ENCODE measurements around the gene FABP3. TPM values are rescaled to one million over a fixed set of nuclear protein-coding genes. Genes with fewer than 3 reads are reported as not detected.
"Not testable (repeated sequence)": the region's sequence is repeated elsewhere in the genome, so short reads cannot be mapped to it uniquely, and the experiment has no call there.

Gene FABP3
- total and polyA plus RNA-seq, 2 of the 4 experiments (the other 2 are of a cell fraction), result 4.8 to 8.6 TPM

DNA sequence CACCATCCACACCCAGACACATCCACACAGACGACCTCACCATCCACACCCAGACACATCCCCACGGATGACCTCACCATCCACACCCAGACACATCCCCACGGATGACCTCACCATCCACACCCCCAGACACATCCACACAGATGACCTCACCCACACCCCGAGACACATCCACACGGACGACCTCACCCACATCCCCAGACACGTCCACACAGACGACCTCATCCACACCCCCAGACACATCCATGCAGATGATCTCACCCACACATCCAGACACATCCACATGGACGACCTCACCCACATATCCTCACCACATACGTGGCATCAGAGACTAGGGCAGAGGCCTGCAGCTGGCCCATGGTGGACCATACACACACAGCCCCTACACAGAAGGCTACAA lies 14.7 kb upstream of the FABP3 start:
- H2AFZ ChIP-seq (replicated peaks; ENCODE audit: low read length, poor library complexity), result no peak overlapping the region
- H2BK120ac ChIP-seq (ENCODE audit: low read depth, low read length), result no peak overlapping the region
- CTCF ChIA-PET, result no interaction called here
- 74% methylated on average over 8 of the region's 10 CpGs; no CpG with 5 or more reads in 1 of the 2 experiments for WGBS, 2 experiments (ENCODE audit: extremely low coverage in 2 of 2, insufficient read length in 1 of 2)
- intact Hi-C loops (cut with micrococcal nuclease) (no loop called here), dilution Hi-C loops (cut with HindIII; ENCODE audit: low sequenced_read_pairs, unreplicated experiment) (no loop called here), in situ Hi-C loops (cut with MboI; ENCODE audit: low sequenced_read_pairs) (no loop called here)
- peaks cover 7% of the 10 kb centered on the region for H3K27me3 ChIP-seq (ENCODE audit: control insufficient read depth, insufficient read depth, low read length)
- H3K36me3 ChIP-seq (ENCODE audit: control insufficient read depth, insufficient read depth, low read length), result no peaks in the 10 kb centered on the region
- no peak overlapping the region for H3K23ac ChIP-seq (ENCODE audit: low read depth, low read length)
- no peak overlapping the region for H3K56ac ChIP-seq (ENCODE audit: extremely low read depth, insufficient read depth, low read length)
- no peak overlapping the region for H3K4me3 ChIP-seq (ENCODE audit: insufficient read depth, low read depth, low read length)
- H3K4me2 ChIP-seq (ENCODE audit: low read depth, low read length), result no peak overlapping the region
- no TSS peak for BruUV-seq (replicated peaks)
- H3K18ac ChIP-seq (ENCODE audit: low read depth, low read length), result no peak overlapping the region
- POLR2A ChIA-PET (ENCODE audit: unreplicated experiment), result no interaction called here
- H2BK5ac ChIP-seq (ENCODE audit: low read depth, low read length, poor library complexity, severe bottlenecking), result no peak overlapping the region
- no peak overlapping the region for H4K91ac ChIP-seq (ENCODE audit: insufficient read depth, low read depth, low read length)
- no peak overlapping the region for H2BK15ac ChIP-seq (ENCODE audit: low read depth, low read length)
- H3K9ac ChIP-seq (ENCODE audit: low read depth, low read length), result no peak overlapping the region
- H3K9me3 ChIP-seq (ENCODE audit: control insufficient read depth, insufficient read depth, low read length), result no peaks in the 10 kb centered on the region
- DNase-seq (no peak), ATAC-seq (ENCODE audit: low read depth) (no peak)
- H3K79me1 ChIP-seq (ENCODE audit: low read depth in 1 of 2, low read length in 2 of 2), result no peaks in the 10 kb centered on the region
- H3K4ac ChIP-seq (ENCODE audit: low read depth, low read length), result no peak overlapping the region
- no peak overlapping the region for H3K27ac ChIP-seq (ENCODE audit: insufficient read depth, low read length)
- no peak overlapping the region for H4K8ac ChIP-seq (ENCODE audit: low read depth in 2 of 2, low read length in 2 of 2)
- H3K9me1 ChIP-seq (ENCODE audit: insufficient read depth, low read length), result no peaks in the 10 kb centered on the region
- no peaks in the 10 kb centered on the region for H3K4me1 ChIP-seq (ENCODE audit: control insufficient read depth, insufficient read depth, low read length)
- no peak overlapping the region for H2AK5ac ChIP-seq (ENCODE audit: low read depth, low read length)
- H4K20me1 ChIP-seq (ENCODE audit: insufficient read depth, low read length), result no peaks in the 10 kb centered on the region
- no peak overlapping the region for H2AK9ac ChIP-seq (replicated peaks; ENCODE audit: low read depth, low read length, poor library complexity)
- H2BK20ac ChIP-seq (ENCODE audit: low read depth, low read length), result no peak overlapping the region
- H4K5ac ChIP-seq (ENCODE audit: low read depth, low read length), result no peak overlapping the region
- TF ChIP-seq FOS (IDR thresholded peaks at IDR 0.05; ENCODE audit: low read depth, low read length) (peak; percentile 34; the same call in 1 of the 2 replicates), BHLHE40 (IDR thresholded peaks at IDR 0.05; ENCODE audit: low read depth, low read length) (no peak)
- no peak overlapping the region for H3K14ac ChIP-seq (replicated peaks; ENCODE audit: low read depth, low read length)

DNA sequence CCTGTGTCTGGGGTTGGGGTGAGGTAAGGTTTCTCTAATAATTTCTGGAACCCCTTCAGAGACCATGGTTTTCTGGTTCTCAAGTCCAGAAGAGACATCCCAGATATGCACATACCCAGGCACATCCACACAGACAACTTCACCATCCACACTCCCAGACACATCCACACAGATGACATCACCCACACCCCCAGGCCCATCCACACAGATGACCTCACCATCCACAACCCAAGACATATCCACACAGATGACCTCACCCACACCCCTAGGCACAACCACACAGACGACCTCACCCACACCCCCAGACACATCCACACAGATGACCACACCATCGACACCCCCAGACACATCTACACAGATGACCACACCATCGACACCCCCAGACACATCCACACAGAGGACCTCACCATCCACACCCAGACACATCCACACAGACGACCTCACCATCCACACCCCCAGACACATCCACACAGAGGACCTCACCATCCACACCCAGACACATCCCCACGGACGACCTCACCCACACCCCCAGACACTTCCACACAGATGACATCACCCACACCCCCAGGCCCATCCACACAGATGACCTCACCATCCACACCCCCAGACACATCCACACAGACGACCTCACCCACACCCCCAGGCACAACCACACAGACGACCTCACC lies 13.8 kb upstream of the FABP3 start:
- intact Hi-C loops (cut with micrococcal nuclease), result not testable (repeated sequence)

More for the DNA sequence above, 13.8 kb upstream of the FABP3 start:
- H4K8ac ChIP-seq (ENCODE audit: low read depth in 2 of 2, low read length in 2 of 2); H3K56ac ChIP-seq (ENCODE audit: extremely low read depth, insufficient read depth, low read length); H2BK15ac ChIP-seq (ENCODE audit: low read depth, low read length); H4K91ac ChIP-seq (ENCODE audit: insufficient read depth, low read depth, low read length); H3K9ac ChIP-seq (ENCODE audit: low read depth, low read length); H3K9me3 ChIP-seq (ENCODE audit: control insufficient read depth, insufficient read depth, low read length); H3K4me1 ChIP-seq (ENCODE audit: control insufficient read depth, insufficient read depth, low read length); H3K14ac ChIP-seq (replicated peaks; ENCODE audit: low read depth, low read length); H4K5ac ChIP-seq (ENCODE audit: low read depth, low read length); H2BK20ac ChIP-seq (ENCODE audit: low read depth, low read length); dilution Hi-C loops (cut with HindIII; ENCODE audit: low sequenced_read_pairs, unreplicated experiment); BruUV-seq (replicated peaks); in situ Hi-C loops (cut with MboI; ENCODE audit: low sequenced_read_pairs); H3K4me2 ChIP-seq (ENCODE audit: low read depth, low read length); H3K79me1 ChIP-seq (ENCODE audit: low read depth in 1 of 2, low read length in 2 of 2); H3K4me3 ChIP-seq (ENCODE audit: insufficient read depth, low read depth, low read length); H3K4ac ChIP-seq (ENCODE audit: low read depth, low read length); DNase-seq; H3K27ac ChIP-seq (ENCODE audit: insufficient read depth, low read length); ATAC-seq (ENCODE audit: low read depth); H3K36me3 ChIP-seq (ENCODE audit: control insufficient read depth, insufficient read depth, low read length); H2BK5ac ChIP-seq (ENCODE audit: low read depth, low read length, poor library complexity, severe bottlenecking); H3K27me3 ChIP-seq (ENCODE audit: control insufficient read depth, insufficient read depth, low read length); H3K9me1 ChIP-seq (ENCODE audit: insufficient read depth, low read length); H2BK120ac ChIP-seq (ENCODE audit: low read depth, low read length); H2AK9ac ChIP-seq (replicated peaks; ENCODE audit: low read depth, low read length, poor library complexity); H2AFZ ChIP-seq (replicated peaks; ENCODE audit: low read length, poor library complexity); CTCF ChIA-PET; POLR2A ChIA-PET (ENCODE audit: unreplicated experiment); H4K20me1 ChIP-seq (ENCODE audit: insufficient read depth, low read length); H3K23ac ChIP-seq (ENCODE audit: low read depth, low read length); H3K18ac ChIP-seq (ENCODE audit: low read depth, low read length); H2AK5ac ChIP-seq (ENCODE audit: low read depth, low read length): not testable (repeated sequence)
- WGBS, 2 experiments (ENCODE audit: extremely low coverage in 2 of 2, insufficient read length in 1 of 2), result 71% methylated on average over 5 of the region's 8 CpGs; no CpG with 5 or more reads in 1 of the 2 experiments

Measured in IMR-90 (cell line).